ENCODE data around the gene DNAJC15. TPM values are rescaled to one million over a fixed set of nuclear protein-coding genes. Genes with fewer than 3 reads are reported as not detected.
A peak's percentile ranks its signal among the peaks of the same experiment; 100 is the strongest.

The DNAJC15 gene
- total RNA-seq, 6 donors from 2014 or later = 3.1 to 19.3 (median 9.0) TPM

DNA sequence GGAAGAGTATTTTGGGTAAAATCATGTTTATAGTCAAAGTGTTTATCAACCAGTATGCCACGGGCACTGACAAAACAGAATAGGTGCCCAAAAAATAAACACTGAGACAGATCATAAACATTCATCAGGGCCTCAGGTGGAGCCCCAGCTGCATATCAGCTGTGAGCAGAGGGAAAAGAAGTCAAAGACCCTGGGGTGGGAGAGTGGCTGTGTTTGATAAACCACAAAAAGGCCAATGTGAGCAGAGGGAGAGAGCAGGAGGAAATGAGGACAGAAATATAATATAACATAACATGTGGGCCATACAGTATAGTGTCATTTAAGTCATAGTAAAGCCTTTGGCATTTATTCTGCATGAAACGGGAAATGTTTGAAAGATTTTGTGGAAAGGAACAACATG lies 21.4 kb upstream of the DNAJC15 start:
- WGBS, 2 donors = 86 to 87% methylated on average over 2 of the region's 2 CpGs
- ATAC-seq (ENCODE audit: low FRiP score in 2 of 2) (no peak), DNase-seq (no peak)
- peaks cover 0 to 7% (median 2%) of the 10 kb centered on the region in 4 donors for H3K4me1 ChIP-seq
- H3K36me3 ChIP-seq = no peaks in the 10 kb centered on the region
- H3K27ac ChIP-seq = no peak overlapping the region
- TF ChIP-seq POLR2AphosphoS5 (IDR thresholded peaks at IDR 0.05) = no peak
- TF ChIP-seq POLR2A (IDR thresholded peaks at IDR 0.05) = no peak
- TF ChIP-seq, protein P1, sequence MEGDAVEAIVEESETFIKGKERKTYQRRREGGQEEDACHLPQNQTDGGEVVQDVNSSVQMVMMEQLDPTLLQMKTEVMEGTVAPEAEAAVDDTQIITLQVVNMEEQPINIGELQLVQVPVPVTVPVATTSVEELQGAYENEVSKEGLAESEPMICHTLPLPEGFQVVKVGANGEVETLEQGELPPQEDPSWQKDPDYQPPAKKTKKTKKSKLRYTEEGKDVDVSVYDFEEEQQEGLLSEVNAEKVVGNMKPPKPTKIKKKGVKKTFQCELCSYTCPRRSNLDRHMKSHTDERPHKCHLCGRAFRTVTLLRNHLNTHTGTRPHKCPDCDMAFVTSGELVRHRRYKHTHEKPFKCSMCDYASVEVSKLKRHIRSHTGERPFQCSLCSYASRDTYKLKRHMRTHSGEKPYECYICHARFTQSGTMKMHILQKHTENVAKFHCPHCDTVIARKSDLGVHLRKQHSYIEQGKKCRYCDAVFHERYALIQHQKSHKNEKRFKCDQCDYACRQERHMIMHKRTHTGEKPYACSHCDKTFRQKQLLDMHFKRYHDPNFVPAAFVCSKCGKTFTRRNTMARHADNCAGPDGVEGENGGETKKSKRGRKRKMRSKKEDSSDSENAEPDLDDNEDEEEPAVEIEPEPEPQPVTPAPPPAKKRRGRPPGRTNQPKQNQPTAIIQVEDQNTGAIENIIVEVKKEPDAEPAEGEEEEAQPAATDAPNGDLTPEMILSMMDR (IDR thresholded peaks at IDR 0.05) = no peak
- no peak for TF ChIP-seq EP300 (IDR thresholded peaks at IDR 0.05)
- H3K27me3 ChIP-seq = no peaks in the 10 kb centered on the region
- H3K9me3 ChIP-seq = no peaks in the 10 kb centered on the region
- H3K4me3 ChIP-seq = no peak overlapping the region

DNA sequence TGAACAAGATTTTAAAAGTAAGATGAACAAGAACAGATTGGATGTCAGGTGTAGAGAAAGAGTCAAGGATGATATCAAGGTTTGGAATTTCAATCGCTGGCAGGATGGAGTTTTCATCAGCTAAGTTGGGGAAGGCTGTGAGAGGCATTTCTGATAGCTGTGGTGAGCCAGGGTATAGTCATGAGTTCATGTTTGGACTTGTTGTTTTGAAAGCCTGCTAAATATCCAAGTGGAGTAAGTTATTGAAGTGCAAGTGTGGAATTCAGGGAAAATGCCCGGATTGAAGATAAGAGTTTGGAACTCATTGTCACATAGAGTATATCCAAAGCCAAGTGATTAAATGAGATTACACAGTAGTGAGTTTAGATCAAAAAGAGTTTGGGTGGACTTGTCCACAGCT lies 20.4 kb upstream of the DNAJC15 start:
- Histone ChIP-seq H3K9me3 (no peaks in the 10 kb centered on the region), H3K27me3 (no peaks in the 10 kb centered on the region), H3K4me3 (no peak overlapping the region), H3K27ac (no peak overlapping the region), H3K36me3 (no peaks in the 10 kb centered on the region), H3K4me1 (peaks cover 0 to 7% (median 2%) of the 10 kb centered on the region in 4 donors)
- no peak for ATAC-seq (ENCODE audit: low FRiP score in 2 of 2)
- no peak for DNase-seq
- TF ChIP-seq, protein P1 (IDR thresholded peaks at IDR 0.05) = no peak
- TF ChIP-seq POLR2AphosphoS5 (IDR thresholded peaks at IDR 0.05) = no peak
- TF ChIP-seq EP300 (IDR thresholded peaks at IDR 0.05) = no peak
- TF ChIP-seq POLR2A (IDR thresholded peaks at IDR 0.05) = no peak
- 78 to 96% methylated on average over 2 of the region's 2 CpGs for WGBS, 2 donors

DNA sequence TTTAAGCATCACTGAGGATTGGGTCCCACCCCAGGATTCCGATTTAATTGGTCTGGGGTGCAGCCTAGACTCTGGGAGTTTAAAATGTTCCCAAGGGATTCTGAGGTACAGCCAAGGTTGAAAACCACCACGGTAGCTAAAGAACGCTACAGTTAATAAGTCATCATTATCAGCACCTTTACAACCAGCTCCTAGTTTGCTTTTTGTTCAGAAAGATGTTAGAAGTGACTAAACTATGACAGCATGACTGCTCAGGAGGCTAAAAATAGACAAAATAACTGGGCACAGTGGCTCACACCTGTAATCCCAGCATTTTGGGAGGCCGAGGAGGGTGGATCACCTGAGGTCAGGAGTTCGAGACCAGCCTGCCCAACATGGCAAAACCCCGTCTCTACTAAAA lies 19.7 kb upstream of the DNAJC15 start:
- H3K27me3 ChIP-seq = no peaks in the 10 kb centered on the region
- no peak for DNase-seq
- no peak overlapping the region for H3K27ac ChIP-seq
- WGBS, 2 donors = 98% methylated on average over 6 of the region's 6 CpGs
- H3K4me1 ChIP-seq = peaks cover 0 to 7% (median 2%) of the 10 kb centered on the region in 4 donors
- ATAC-seq (ENCODE audit: low FRiP score in 2 of 2) = no peak
- H3K9me3 ChIP-seq = no peaks in the 10 kb centered on the region
- H3K4me3 ChIP-seq = no peak overlapping the region
- TF ChIP-seq POLR2A (IDR thresholded peaks at IDR 0.05) (no peak), POLR2AphosphoS5 (IDR thresholded peaks at IDR 0.05) (no peak), EP300 (IDR thresholded peaks at IDR 0.05) (no peak)
- TF ChIP-seq, protein P1 (IDR thresholded peaks at IDR 0.05) = no peak
- H3K36me3 ChIP-seq = no peaks in the 10 kb centered on the region

DNA sequence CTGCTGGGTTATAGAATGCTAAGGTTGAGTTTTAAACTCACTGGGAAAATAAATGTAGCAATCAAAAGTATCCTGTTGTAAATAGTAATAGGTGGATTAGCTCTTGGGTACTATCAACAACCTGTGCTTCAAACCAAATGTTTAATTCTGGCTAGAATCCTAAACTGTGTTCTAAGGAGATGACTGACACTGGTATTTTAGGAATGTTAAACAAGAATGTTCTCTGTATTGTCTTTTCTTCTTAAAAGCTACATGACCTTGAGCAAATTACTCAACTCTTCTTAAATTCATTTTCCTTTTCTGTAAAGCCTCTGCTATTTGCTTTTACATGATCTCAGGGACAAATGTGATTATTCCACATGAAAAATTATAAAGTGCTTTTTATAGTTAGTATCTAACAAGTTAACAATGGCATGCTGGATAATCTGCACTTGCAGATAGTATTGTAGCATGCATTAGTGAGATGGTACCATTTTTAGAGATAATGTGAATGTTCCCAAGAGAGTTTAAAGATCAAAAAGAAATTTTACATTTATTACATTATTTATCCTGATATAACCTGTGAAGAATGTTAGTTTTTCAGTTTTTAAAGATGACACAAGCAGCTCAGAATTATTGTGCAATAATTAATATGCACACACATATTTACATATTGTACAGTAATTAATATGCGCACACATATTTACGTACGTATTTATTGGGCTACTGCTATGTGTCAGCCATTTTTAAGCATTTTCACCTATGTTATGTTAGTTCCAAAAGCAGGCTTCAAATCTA lies 17.7 kb upstream of the DNAJC15 start:
- TF ChIP-seq, protein P1 (IDR thresholded peaks at IDR 0.05) = no peak
- TF ChIP-seq POLR2AphosphoS5 (IDR thresholded peaks at IDR 0.05) (no peak), EP300 (IDR thresholded peaks at IDR 0.05) (no peak), POLR2A (IDR thresholded peaks at IDR 0.05) (no peak)
- 95 to 97% methylated on average over 3 of the region's 3 CpGs for WGBS, 2 donors
- Histone ChIP-seq H3K9me3 (no peaks in the 10 kb centered on the region), H3K4me1 (peaks cover 0 to 7% (median 2%) of the 10 kb centered on the region in 4 donors), H3K27me3 (no peaks in the 10 kb centered on the region), H3K27ac (no peak overlapping the region), H3K36me3 (no peaks in the 10 kb centered on the region), H3K4me3 (no peak overlapping the region)
- no peak for DNase-seq
- ATAC-seq (ENCODE audit: low FRiP score in 2 of 2) = peak in 1 of 2 donors; percentile 51
